Bladder microvascular endothelial cell (primary cell): Measurements from ENCODE around the gene KDM6A. TPM values are rescaled to one million over a fixed set of nuclear protein-coding genes. Genes with fewer than 3 reads are reported as not detected.

Source experiments
- total RNA-seq: library from RNA; depleted of rRNA; stranded (reverse); fragments of >200 nt; gene quantifications from 2 replicates; pipeline ENCODE4 v1.2.3, GENCODE V29; 2014

KDM6A gene
- 12.8 and 29.2 TPM in 2 replicates for total RNA-seq

DNA sequence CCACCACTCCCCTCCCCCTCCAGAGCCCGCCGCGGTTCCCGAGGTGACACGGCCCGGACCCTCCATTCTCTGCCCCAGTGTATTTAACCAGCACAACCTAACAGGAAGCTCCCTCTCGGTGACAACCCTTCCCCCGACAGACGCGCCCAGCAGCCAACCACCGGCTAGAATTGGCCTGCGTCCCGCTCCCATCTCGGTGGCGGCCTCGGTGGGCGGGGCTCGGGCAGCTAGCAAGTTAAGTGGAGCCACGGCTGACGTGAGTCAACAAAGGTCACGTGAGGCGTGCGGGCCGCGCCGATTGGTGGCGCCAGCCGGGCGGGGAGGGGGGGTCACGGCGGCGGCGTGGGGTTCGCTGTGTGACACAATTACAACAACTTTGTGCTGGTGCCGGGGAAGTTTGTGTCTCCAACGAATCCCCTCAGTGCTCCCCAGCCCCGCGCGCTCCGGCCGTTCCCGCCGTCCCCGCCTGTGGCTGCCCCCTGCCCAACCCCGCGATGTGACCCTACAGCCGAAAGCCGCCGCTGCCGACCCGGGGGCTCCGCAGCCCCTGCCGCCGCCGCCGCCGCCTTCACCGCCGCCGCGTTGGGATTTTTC lies at the start of gene KDM6A:
TSS of gene KDM6A (plus strand) at position 368 of the 594 bp plus-strand sequence. CDS start 364 bp downstream, outside the sequence.

DNA sequence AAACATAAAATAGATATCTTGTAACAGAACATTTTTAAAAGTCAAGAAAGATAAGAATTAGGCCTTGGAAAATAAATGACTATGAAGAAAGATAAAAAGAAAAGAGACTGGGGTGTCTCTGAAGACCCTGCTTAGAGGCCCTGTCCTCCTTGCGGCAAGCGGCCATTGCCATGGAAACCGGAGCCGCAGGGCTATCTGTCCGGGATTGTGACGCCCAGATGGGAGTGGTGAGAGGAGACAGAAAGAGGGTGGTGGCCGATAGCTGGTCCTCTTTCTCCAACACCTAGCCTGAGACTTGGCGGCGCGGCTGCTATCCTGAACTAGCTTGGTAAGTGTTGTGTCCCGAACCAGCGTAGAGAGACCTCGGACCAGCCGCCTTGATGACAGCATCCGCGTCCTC lies 29.2 kb upstream of the KDM6A start, which contains the start of gene DUSP21:
TSS of gene DUSP21 (plus strand) at position 269 of the 400 bp plus-strand sequence. CDS start at position 381, 112 bp downstream.

Other genes with a start within 250 kb of the KDM6A start
- not detected in 2 replicates for gene DUSP21, start 29.2 kb upstream of the KDM6A start, total RNA-seq